ENCODE measurements around the gene EFHC1.

DNA sequence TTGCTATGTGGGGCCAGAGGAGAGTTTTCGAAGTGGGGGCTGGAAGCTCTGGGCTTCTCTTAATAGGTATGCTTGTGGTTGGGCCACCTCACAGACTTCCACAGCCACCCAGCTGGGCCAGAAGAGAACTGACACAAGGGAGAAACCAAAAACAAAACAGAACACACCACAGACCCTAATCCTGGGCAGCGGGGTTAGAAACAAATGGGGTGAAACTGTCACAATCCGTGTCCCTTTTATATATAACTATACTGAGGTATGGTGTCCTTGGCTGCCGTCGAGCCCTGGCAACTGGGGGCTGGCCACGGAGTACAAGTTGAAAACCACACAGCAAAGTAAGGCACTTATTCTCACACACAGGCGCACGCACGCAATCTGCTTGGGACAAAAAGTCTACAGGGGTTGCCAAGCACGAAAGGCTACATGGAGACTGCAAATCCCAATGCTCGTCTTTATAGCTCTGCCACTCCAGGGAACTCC, 78.4 kb downstream of the EFHC1 start:
- TF ChIP-seq, protein P1, sequence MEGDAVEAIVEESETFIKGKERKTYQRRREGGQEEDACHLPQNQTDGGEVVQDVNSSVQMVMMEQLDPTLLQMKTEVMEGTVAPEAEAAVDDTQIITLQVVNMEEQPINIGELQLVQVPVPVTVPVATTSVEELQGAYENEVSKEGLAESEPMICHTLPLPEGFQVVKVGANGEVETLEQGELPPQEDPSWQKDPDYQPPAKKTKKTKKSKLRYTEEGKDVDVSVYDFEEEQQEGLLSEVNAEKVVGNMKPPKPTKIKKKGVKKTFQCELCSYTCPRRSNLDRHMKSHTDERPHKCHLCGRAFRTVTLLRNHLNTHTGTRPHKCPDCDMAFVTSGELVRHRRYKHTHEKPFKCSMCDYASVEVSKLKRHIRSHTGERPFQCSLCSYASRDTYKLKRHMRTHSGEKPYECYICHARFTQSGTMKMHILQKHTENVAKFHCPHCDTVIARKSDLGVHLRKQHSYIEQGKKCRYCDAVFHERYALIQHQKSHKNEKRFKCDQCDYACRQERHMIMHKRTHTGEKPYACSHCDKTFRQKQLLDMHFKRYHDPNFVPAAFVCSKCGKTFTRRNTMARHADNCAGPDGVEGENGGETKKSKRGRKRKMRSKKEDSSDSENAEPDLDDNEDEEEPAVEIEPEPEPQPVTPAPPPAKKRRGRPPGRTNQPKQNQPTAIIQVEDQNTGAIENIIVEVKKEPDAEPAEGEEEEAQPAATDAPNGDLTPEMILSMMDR (IDR thresholded peaks at IDR 0.05): no peak
- TF ChIP-seq POLR2A (IDR thresholded peaks at IDR 0.05): no peak
- no peak for TF ChIP-seq EP300 (IDR thresholded peaks at IDR 0.05)
